Loucy (cell line): ENCODE measurements around the gene MAGEB10.

Experiments
- H2AFZ ChIP-seq: fragments of 200-600 bp; sonication (generic); 2 replicates; pipeline ENCODE4 v1.6.0; 2016; ENCODE audit warnings: antibody characterized with exemption, mild to moderate bottlenecking, low read length, moderate library complexity
- H3F3A ChIP-seq: fragments of 200-600 bp; 2 replicates; pipeline ENCODE4 v1.6.0; 2016; ENCODE audit warnings: antibody characterized with exemption, low read depth, mild to moderate bottlenecking
- H3K27me3 ChIP-seq: fragments of 200-600 bp; sonication (generic); 2 replicates; pipeline ENCODE4 v1.6.1; 2014; ENCODE audit warnings: low read length, mild to moderate bottlenecking; ENCODE audit not compliant: insufficient read depth, poor library complexity, severe bottlenecking
- H3K36me3 ChIP-seq: fragments of 200-600 bp; sonication (generic); 2 replicates; pipeline ENCODE4 v1.6.1; 2016; ENCODE audit warnings: low read length; ENCODE audit not compliant: insufficient read depth
- H3K4me1 ChIP-seq: fragments of 200-600 bp; sonication (generic); 2 replicates; pipeline ENCODE4 v1.5.1; 2014; ENCODE audit warnings: low read length, mild to moderate bottlenecking; ENCODE audit not compliant: insufficient read depth, poor library complexity, severe bottlenecking
- H3K4me2 ChIP-seq: fragments of 200-600 bp; sonication (generic); 2 replicates; pipeline ENCODE4 v1.6.0; 2014; ENCODE audit warnings: antibody characterized with exemption, low read length, low read depth, mild to moderate bottlenecking; ENCODE audit not compliant: poor library complexity, severe bottlenecking
- H3K4me3 ChIP-seq: fragments of 200-600 bp; sonication (generic); 2 replicates; pipeline ENCODE4 v1.5.1; 2014; ENCODE audit warnings: low read length, mild to moderate bottlenecking, mixed read lengths; ENCODE audit not compliant: poor library complexity, severe bottlenecking
- H3K79me2 ChIP-seq: fragments of 200-600 bp; sonication (generic); 2 replicates; pipeline ENCODE4 v1.6.1; 2014; ENCODE audit warnings: low read length; ENCODE audit not compliant: insufficient read depth
- H3K9ac ChIP-seq: fragments of 200-600 bp; sonication (generic); 2 replicates; pipeline ENCODE4 v1.6.0; 2014; ENCODE audit warnings: mild to moderate bottlenecking, low read depth, low read length, moderate library complexity; ENCODE audit not compliant: poor library complexity, severe bottlenecking
- H3K9me2 ChIP-seq: fragments of 200-600 bp; sonication (generic); replicated peaks from 2 replicates; pipeline ENCODE4 v1.6.1; 2016; ENCODE audit warnings: low read depth, low read length, mixed read lengths
- H3K9me3 ChIP-seq: fragments of 200-600 bp; sonication (generic); 2 replicates; pipeline ENCODE4 v1.6.1; 2014; ENCODE audit warnings: mild to moderate bottlenecking, antibody characterized with exemption, low read length, low read depth; ENCODE audit not compliant: insufficient read depth
- H4K20me1 ChIP-seq: fragments of 200-600 bp; sonication (generic); 2 replicates; pipeline ENCODE4 v1.6.0; 2014; ENCODE audit warnings: antibody characterized with exemption, low read length, mild to moderate bottlenecking; ENCODE audit not compliant: insufficient read depth, poor library complexity, severe bottlenecking
- EZH2phosphoT487 ChIP-seq: fragments of 200-600 bp; IDR thresholded peaks from 2 replicates; pipeline ENCODE4 v1.6.1; 2018; ENCODE audit warnings: antibody characterized with exemption, mild to moderate bottlenecking, moderate library complexity, borderline replicate concordance
- TF ChIP-seq, protein P1 (sequence below): fragments of 200-600 bp; sonication (generic); conservative IDR thresholded peaks from 2 replicates; pipeline ENCODE4 v1.5.1; 2014; ENCODE audit warnings: mild to moderate bottlenecking, antibody characterized with exemption, low read length

MAGEB10 gene

DNA sequence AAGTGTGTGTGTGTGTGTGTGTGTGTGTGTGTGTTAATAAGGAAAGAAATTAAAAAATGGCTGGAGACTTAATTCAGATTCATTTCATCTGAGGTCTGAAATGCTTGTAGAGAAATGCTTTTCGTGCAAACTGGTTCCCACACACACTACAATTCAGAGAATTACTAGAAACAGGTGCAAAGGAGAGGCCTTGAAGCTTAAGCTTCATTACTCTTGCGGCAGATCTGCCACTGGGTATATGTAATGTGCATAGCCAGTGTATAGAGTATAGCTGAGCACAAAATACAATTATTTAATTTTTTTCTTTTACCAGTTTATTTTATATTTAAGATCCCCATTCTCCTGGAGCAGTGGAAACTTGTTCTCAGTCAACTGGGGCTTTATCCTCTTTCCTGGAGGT is 31.8 kb upstream of the MAGEB10 start:
- Histone ChIP-seq H4K20me1 (no peaks in the 10 kb centered on the region), H3K4me1 (no peaks in the 10 kb centered on the region)

DNA sequence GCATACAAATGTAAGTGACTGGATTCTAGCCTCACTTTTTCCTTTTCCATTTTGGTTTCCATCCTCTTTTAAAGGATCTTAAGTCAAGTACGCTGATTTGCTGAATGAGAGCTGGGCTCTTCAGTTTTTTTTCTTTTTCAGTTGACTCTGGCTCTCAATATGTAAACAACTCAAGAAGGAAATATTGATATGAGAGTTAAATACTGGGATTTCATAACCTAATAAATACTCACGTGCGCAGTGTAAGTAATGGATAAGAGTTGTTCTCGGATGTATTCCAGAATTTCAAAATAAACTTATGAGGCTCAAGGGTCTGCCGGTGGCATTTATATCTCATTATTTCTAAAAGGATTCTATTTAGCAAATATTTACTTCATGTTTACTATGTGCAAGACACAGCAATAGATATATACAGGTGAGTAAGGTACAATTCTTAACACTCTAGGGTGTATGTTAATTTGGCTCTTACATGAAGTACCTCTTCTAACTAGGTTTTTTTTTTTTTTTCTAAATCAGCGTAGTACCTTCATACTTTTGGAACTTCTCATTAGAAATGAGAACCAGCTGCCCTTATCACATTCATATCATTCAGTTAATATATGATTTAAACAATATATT is 11.0 kb upstream of the MAGEB10 start:
- Histone ChIP-seq H3K9me2 (no peaks in the 10 kb centered on the region), H3F3A (no peaks in the 10 kb centered on the region), H3K36me3 (no peaks in the 10 kb centered on the region), H3K79me2 (no peaks in the 10 kb centered on the region), H3K9ac (no peak overlapping the region), H3K4me3 (no peak overlapping the region), H3K4me1 (no peaks in the 10 kb centered on the region), H3K27me3 (no peaks in the 10 kb centered on the region), H3K4me2 (no peak overlapping the region), H3K9me3 (no peaks in the 10 kb centered on the region), H4K20me1 (no peaks in the 10 kb centered on the region), H2AFZ (no peak overlapping the region)
- TF ChIP-seq, protein P1, sequence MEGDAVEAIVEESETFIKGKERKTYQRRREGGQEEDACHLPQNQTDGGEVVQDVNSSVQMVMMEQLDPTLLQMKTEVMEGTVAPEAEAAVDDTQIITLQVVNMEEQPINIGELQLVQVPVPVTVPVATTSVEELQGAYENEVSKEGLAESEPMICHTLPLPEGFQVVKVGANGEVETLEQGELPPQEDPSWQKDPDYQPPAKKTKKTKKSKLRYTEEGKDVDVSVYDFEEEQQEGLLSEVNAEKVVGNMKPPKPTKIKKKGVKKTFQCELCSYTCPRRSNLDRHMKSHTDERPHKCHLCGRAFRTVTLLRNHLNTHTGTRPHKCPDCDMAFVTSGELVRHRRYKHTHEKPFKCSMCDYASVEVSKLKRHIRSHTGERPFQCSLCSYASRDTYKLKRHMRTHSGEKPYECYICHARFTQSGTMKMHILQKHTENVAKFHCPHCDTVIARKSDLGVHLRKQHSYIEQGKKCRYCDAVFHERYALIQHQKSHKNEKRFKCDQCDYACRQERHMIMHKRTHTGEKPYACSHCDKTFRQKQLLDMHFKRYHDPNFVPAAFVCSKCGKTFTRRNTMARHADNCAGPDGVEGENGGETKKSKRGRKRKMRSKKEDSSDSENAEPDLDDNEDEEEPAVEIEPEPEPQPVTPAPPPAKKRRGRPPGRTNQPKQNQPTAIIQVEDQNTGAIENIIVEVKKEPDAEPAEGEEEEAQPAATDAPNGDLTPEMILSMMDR = no peak
- TF ChIP-seq EZH2phosphoT487 = no peak

More for the DNA sequence above, 31.8 kb upstream of the MAGEB10 start:
- Histone ChIP-seq H3F3A (no peaks in the 10 kb centered on the region), H2AFZ (no peak overlapping the region), H3K4me3 (no peak overlapping the region), H3K9me2 (no peaks in the 10 kb centered on the region), H3K9ac (no peak overlapping the region), H3K79me2 (no peaks in the 10 kb centered on the region), H3K27me3 (no peaks in the 10 kb centered on the region), H3K4me2 (no peak overlapping the region), H3K9me3 (no peaks in the 10 kb centered on the region), H3K36me3 (no peaks in the 10 kb centered on the region)
- TF ChIP-seq EZH2phosphoT487 = no peak
- TF ChIP-seq, protein P1 = no peak

DNA sequence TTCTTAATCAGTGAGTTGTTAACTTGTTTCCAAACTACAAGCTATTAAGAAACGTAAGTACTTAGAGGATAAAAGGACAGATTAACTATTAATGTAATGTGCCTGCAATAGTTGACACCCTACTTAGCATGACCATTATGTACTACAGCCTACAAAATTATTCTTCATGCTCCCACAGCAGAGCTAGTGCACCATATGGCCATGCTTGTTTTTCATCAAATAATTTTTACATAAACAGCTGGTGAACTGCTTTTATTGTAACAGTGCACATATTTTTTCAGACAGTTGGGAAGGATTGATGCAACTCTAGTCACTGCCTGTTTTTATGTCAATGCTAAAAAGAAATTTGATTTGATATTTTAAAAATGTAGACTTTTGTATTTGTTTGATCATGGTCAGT is 10.2 kb upstream of the MAGEB10 start:
- H3K4me1 ChIP-seq = no peaks in the 10 kb centered on the region
- TF ChIP-seq, protein P1 = no peak
- no peak for TF ChIP-seq EZH2phosphoT487
- H3K9me3 ChIP-seq = no peaks in the 10 kb centered on the region
- H4K20me1 ChIP-seq = no peaks in the 10 kb centered on the region
- H3K4me3 ChIP-seq = no peak overlapping the region
- no peaks in the 10 kb centered on the region for H3K79me2 ChIP-seq
- H3K9me2 ChIP-seq = no peaks in the 10 kb centered on the region
- no peaks in the 10 kb centered on the region for H3F3A ChIP-seq
- H3K27me3 ChIP-seq = no peaks in the 10 kb centered on the region
- H3K9ac ChIP-seq = no peak overlapping the region
- H2AFZ ChIP-seq = no peak overlapping the region
- no peaks in the 10 kb centered on the region for H3K36me3 ChIP-seq
- H3K4me2 ChIP-seq = no peak overlapping the region
